Left ventricle myocardium inferior (tissue), 1 donor: ENCODE measurements around the gene SCARB2. TPM values are rescaled to one million over a fixed set of nuclear protein-coding genes. Genes with fewer than 3 reads are reported as not detected.

ENCODE experiments used
- DNase-seq: peaks from one replicate; pipeline ENCODE4 v3.0.0-alpha.2; 2020
- H3K27ac ChIP-seq: fragments of 200-600 bp; replicated peaks from 2 replicates; pipeline ENCODE4 v1.8.0; 2021
- H3K27me3 ChIP-seq: fragments of 200-600 bp; 2 replicates; pipeline ENCODE4 v1.8.0; 2021; ENCODE audit warnings: low read depth
- H3K36me3 ChIP-seq: fragments of 200-600 bp; 2 replicates; pipeline ENCODE4 v1.8.0; 2021
- H3K4me1 ChIP-seq: fragments of 200-600 bp; 2 replicates; pipeline ENCODE4 v1.8.0; 2021
- H3K4me3 ChIP-seq: fragments of 200-600 bp; 2 replicates; pipeline ENCODE4 v1.8.0; 2021; ENCODE audit warnings: mild to moderate bottlenecking, moderate library complexity
- H3K9me3 ChIP-seq: fragments of 200-600 bp; replicated peaks from 2 replicates; pipeline ENCODE4 v1.8.0; 2021
- intact Hi-C: fragments of 100-400 bp; cut with micrococcal nuclease; formaldehyde crosslinking; loops from one replicate; pipeline ENCODE4 v1.11.0; 2022
- total RNA-seq: library from RNA; stranded (reverse); fragmentation: NEBNext Ultra II Directional; extraction: Animal tissue kit (Norgen Biotek cat#: 25700); gene quantifications from one replicate; pipeline ENCODE4 v1.2.1, GENCODE V29; 2021
- TF ChIP-seq, protein P1 (sequence below): fragments of 200-600 bp; IDR thresholded peaks from 2 replicates; pipeline ENCODE4 v1.8.0; 2021; ENCODE audit warnings: antibody characterized with exemption, mild to moderate bottlenecking, borderline replicate concordance
- donor health status: DM: no; HTN: yes; CAD: no; lungs with severe emphysema.

SCARB2 gene
- total RNA-seq, 1 donor from 2014 or later: 87.4 TPM

DNA sequence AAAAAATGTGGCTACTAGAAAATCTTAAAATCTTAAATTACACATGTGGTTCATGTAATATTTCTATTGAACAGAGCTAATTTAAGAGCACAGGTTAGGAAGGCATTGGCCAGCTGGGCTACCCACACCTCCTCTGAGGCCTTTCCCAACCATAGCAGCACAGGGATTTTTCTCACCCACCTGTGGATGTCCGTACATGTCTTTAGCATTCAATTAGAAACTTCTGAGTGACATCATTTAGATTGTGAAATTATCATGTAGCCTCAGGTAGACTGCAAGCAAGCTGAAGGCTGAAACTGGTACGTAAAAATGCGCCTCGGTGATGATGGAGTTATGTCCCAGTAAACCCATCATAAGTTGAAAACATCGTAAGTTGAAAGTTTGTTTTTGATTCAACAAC lies 31.2 kb downstream of the SCARB2 start:
- DNase-seq: no peak
- peaks cover 6% of the 10 kb centered on the region for H3K36me3 ChIP-seq
- TF ChIP-seq, protein P1, sequence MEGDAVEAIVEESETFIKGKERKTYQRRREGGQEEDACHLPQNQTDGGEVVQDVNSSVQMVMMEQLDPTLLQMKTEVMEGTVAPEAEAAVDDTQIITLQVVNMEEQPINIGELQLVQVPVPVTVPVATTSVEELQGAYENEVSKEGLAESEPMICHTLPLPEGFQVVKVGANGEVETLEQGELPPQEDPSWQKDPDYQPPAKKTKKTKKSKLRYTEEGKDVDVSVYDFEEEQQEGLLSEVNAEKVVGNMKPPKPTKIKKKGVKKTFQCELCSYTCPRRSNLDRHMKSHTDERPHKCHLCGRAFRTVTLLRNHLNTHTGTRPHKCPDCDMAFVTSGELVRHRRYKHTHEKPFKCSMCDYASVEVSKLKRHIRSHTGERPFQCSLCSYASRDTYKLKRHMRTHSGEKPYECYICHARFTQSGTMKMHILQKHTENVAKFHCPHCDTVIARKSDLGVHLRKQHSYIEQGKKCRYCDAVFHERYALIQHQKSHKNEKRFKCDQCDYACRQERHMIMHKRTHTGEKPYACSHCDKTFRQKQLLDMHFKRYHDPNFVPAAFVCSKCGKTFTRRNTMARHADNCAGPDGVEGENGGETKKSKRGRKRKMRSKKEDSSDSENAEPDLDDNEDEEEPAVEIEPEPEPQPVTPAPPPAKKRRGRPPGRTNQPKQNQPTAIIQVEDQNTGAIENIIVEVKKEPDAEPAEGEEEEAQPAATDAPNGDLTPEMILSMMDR: no peak
- intact Hi-C loops: no loop called here
- peaks cover 68% of the 10 kb centered on the region for H3K4me1 ChIP-seq
- no peaks in the 10 kb centered on the region for H3K27me3 ChIP-seq
- H3K9me3 ChIP-seq: no peaks in the 10 kb centered on the region
- H3K4me3 ChIP-seq: no peak overlapping the region
- no peak overlapping the region for H3K27ac ChIP-seq

DNA sequence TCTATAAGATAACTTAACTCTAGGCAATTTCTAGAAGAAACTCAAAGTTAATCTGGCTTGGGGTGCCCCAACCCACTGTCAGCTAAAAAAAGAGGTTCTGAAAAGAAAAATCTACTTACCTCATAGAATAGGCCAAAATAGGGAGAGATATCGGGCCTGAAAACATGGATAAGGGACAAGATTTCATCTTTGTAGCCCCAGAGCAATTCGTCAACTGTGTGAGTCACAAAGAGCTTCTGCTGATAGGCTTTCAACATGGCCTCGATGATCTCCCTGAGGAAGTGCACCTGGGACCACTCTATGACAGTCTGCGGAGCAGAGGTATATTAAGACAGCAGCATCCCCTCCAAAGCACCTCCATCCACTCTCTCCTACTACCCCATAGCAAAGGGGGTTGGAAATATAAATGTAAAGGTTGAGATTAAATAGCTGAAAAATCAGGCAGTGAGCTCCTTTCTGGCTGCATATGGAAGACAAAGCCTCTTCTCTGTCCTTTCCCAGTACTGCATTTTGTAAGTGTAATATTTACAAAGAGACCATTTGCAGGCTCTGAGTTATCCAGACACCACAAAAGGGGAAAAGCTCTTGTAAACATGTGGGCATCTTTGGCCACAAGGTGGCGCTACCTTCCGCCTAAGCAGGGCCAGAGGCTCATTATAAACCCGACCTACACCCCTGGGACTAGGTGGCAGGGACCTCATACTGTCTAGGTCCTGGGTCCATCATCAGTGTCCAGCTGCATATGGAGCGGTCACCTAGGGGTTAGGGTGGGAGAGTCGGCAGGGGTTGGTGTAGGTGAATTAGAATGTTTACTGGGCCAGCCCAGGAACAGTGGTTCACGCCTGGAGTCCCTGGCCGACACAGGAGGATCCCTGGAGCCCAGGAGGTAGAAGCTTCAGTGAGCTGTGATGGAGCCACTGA lies 34.0 kb downstream of the SCARB2 start:
- H3K9me3 ChIP-seq: no peaks in the 10 kb centered on the region
- TF ChIP-seq, protein P1: peak; percentile 92
- H3K27me3 ChIP-seq: no peaks in the 10 kb centered on the region
- intact Hi-C loops: loop anchor here (10.0 kb wide), 1 partner anchor 325 kb away; no protein-coding TSS in a partner anchor
- H3K4me3 ChIP-seq: no peak overlapping the region
- H3K36me3 ChIP-seq: peaks cover 14% of the 10 kb centered on the region
- no peak overlapping the region for H3K27ac ChIP-seq
- peaks cover 50% of the 10 kb centered on the region for H3K4me1 ChIP-seq
- DNase-seq: peak; percentile 82

DNA sequence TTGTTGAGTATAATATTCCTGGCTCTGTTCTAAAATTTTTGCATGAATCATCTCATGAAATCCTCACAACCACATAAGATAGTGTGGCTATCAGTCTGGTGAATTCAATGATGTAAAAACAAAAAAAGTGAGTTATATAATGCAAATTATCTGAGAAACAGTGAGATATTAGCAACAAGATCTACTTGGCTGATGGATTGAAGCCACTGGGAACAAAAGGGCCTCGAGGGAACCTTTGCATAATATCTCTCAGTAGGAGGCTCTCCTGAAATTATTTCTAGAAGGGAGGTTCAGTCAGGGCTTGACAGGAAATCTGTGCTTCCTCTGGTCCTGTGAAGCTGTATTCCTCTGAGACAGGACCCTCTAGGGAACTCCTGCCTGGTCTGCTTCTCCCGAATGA lies 35.3 kb downstream of the SCARB2 start:
- TF ChIP-seq, protein P1: no peak
- DNase-seq: no peak
- H3K27me3 ChIP-seq: no peaks in the 10 kb centered on the region
- H3K4me1 ChIP-seq: peaks cover 37% of the 10 kb centered on the region
- intact Hi-C loops: loop anchor here (10.0 kb wide), 1 partner anchor 327 kb away; no protein-coding TSS in a partner anchor
- peaks cover 28% of the 10 kb centered on the region for H3K36me3 ChIP-seq
- H3K4me3 ChIP-seq: no peak overlapping the region
- peak overlapping the region; percentile 46 for H3K27ac ChIP-seq
- no peaks in the 10 kb centered on the region for H3K9me3 ChIP-seq

DNA sequence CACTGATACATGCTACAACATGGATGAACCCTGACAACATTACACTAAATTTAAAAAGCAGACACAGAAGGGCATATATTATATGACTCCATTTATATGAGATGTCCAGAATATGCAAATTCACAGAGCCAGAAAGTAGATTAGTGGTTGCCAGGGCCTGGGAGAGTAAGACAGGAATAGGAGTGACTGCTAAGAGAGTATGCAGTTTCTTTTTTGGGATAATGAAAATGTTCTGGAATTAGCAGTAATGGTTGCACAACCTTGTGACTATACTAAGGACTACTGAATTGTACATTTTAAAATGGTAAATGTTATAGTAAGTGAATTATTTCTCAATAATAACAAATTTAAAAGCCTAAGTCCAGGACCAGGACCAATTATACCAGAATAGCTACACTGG lies 35.9 kb downstream of the SCARB2 start:
- no peak overlapping the region for H3K4me3 ChIP-seq
- peak overlapping the region; percentile 46 for H3K27ac ChIP-seq
- H3K36me3 ChIP-seq: peaks cover 34% of the 10 kb centered on the region
- intact Hi-C loops: loop anchor here (10.0 kb wide), 1 partner anchor 327 kb away; no protein-coding TSS in a partner anchor
- no peaks in the 10 kb centered on the region for H3K9me3 ChIP-seq
- no peaks in the 10 kb centered on the region for H3K27me3 ChIP-seq
- peaks cover 33% of the 10 kb centered on the region for H3K4me1 ChIP-seq
- TF ChIP-seq, protein P1: no peak
- no peak for DNase-seq

DNA sequence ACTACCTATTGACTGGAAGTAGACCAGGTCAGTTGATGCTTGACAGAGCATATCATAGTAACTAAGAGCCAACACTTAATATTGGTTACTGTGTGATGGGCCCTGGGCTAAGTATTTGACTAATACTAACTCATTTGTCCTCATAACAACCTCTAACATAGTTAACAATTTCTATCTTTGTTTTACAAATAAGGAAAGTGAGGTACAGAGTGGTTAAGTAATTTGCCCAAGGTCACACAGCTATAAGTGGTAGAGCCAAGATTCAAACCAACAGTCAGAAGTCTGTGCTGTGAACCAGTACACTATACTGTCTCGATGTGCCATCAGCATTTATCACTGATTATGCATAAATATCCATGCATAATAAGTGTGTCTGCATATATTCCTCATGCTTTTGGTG lies 38.3 kb downstream of the SCARB2 start:
- H3K36me3 ChIP-seq: peaks cover 56% of the 10 kb centered on the region
- H3K9me3 ChIP-seq: no peaks in the 10 kb centered on the region

More for the DNA sequence above, 38.3 kb downstream of the SCARB2 start:
- intact Hi-C loops: loop anchor here (10.0 kb wide), 1 partner anchor 329 kb away; no protein-coding TSS in a partner anchor
- TF ChIP-seq, protein P1: no peak
- H3K27ac ChIP-seq: no peak overlapping the region
- peaks cover 33% of the 10 kb centered on the region for H3K4me1 ChIP-seq
- no peak for DNase-seq
- no peak overlapping the region for H3K4me3 ChIP-seq
- H3K27me3 ChIP-seq: no peaks in the 10 kb centered on the region
